WERI-Rb-1 (cell line): Measurements from ENCODE around the gene PRUNE2.

Experiments used
- DNase-seq: peaks from one replicate; pipeline ENCODE4 v3.0.0-alpha.2; 2020
- H3K27ac ChIP-seq: fragments of 250-450 bp; sonication (Bioruptor Pico); 2 replicates; pipeline ENCODE4 v1.5.1; 2020; ENCODE audit warnings: mild to moderate bottlenecking, moderate library complexity
- H3K27me3 ChIP-seq: fragments of 250-450 bp; sonication (Bioruptor Pico); 2 replicates; pipeline ENCODE4 v1.5.1; 2021; ENCODE audit warnings: mild to moderate bottlenecking, low read depth, moderate library complexity; ENCODE audit not compliant: insufficient read depth, severe bottlenecking
- H3K36me3 ChIP-seq: fragments of 250-450 bp; sonication (Bioruptor Pico); 2 replicates; pipeline ENCODE4 v1.5.1; 2020; ENCODE audit warnings: mild to moderate bottlenecking, moderate library complexity
- H3K4me3 ChIP-seq: 2 replicates; pipeline ENCODE4 v1.5.1; 2011; ENCODE audit warnings: low read depth, mild to moderate bottlenecking, control low read depth, low read length
- H3K9me3 ChIP-seq: fragments of 250-450 bp; sonication (Bioruptor Pico); 2 replicates; pipeline ENCODE4 v1.5.1; 2021; ENCODE audit warnings: mild to moderate bottlenecking, moderate library complexity; ENCODE audit not compliant: severe bottlenecking
- CTCF ChIP-seq: IDR thresholded peaks from 2 replicates; pipeline ENCODE4 v1.5.1; 2011; ENCODE audit warnings: low read depth, mild to moderate bottlenecking, control low read depth, inconsistent platforms, low read length

PRUNE2 gene

GRCh38 chr9:76654575-76654974 lies 251.3 kb downstream of the PRUNE2 start:
- no peak for TF ChIP-seq CTCF
- Histone ChIP-seq H3K27ac (no peak overlapping the region), H3K36me3 (no peaks in the 10 kb centered on the region)

DNA sequence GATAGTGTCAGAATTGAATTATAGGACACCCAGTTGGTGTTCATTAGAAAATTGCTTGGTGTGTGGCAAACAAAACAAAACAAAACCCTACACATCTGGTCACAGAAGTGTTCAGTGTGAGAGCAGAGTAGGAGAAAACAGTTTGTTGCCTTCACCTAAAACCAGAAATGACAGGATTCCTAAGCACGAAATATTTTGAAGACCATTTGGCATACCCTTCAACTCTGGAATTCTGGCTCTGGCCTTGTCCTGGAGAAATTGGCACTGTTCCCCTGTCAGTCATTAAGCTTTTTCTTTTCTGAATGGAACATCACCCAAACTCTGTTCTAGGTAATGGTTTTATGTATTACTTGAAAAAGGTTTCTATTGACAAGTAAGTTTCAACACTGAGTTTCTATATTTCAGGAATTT lies 251.9 kb downstream of the PRUNE2 start:
- no peak overlapping the region for H3K27ac ChIP-seq
- no peak for DNase-seq
- TF ChIP-seq CTCF = no peak

More at GRCh38 chr9:76654575-76654974, 251.3 kb downstream of the PRUNE2 start:
- Histone ChIP-seq H3K4me3 (no peak overlapping the region), H3K9me3 (no peaks in the 10 kb centered on the region), H3K27me3 (no peaks in the 10 kb centered on the region)
- no peak for DNase-seq

DNA sequence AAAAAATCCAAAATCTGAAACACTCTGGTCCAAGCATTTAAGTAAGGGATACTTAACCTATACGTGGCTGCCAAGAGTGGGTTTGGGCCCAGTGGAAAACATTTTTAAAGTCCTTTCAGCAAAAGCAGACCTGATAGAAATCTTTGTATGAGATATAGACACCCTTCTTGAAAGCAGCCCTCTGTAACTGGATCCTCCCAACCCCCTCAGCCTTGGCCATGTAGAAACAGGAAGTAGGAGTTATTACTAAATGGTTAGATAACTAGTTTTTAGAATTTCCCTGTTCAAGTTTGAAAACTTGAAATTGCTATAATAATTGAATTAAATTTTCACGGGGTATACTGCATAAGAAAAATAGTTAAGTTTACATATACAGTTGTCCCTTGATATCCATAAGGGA lies 253.0 kb downstream of the PRUNE2 start:
- no peaks in the 10 kb centered on the region for H3K9me3 ChIP-seq
- H3K27ac ChIP-seq = no peak overlapping the region
- DNase-seq = no peak
- no peak for TF ChIP-seq CTCF
- H3K36me3 ChIP-seq = no peaks in the 10 kb centered on the region
- no peaks in the 10 kb centered on the region for H3K27me3 ChIP-seq
- no peak overlapping the region for H3K4me3 ChIP-seq

More for the DNA sequence above, 251.9 kb downstream of the PRUNE2 start:
- Histone ChIP-seq H3K36me3 (no peaks in the 10 kb centered on the region), H3K27me3 (no peaks in the 10 kb centered on the region), H3K9me3 (no peaks in the 10 kb centered on the region), H3K4me3 (no peak overlapping the region)

- Histone ChIP-seq H3K27me3 (no peaks in the 10 kb centered on the region), H3K9me3 (no peaks in the 10 kb centered on the region), H3K36me3 (no peaks in the 10 kb centered on the region), H3K27ac (no peak overlapping the region), H3K4me3 (no peak overlapping the region)
- TF ChIP-seq CTCF = no peak
- DNase-seq = no peak
Observed at GRCh38 chr9:76651119-76651705, 254.7 kb downstream of the PRUNE2 start.

GRCh38 chr9:76650692-76651091 lies 255.2 kb downstream of the PRUNE2 start:
- H3K9me3 ChIP-seq = no peaks in the 10 kb centered on the region
- H3K4me3 ChIP-seq = no peak overlapping the region
- no peaks in the 10 kb centered on the region for H3K27me3 ChIP-seq
- no peak for DNase-seq
- no peaks in the 10 kb centered on the region for H3K36me3 ChIP-seq
- TF ChIP-seq CTCF = no peak
- no peak overlapping the region for H3K27ac ChIP-seq

- no peak for TF ChIP-seq CTCF
- Histone ChIP-seq H3K4me3 (no peak overlapping the region), H3K27me3 (no peaks in the 10 kb centered on the region), H3K9me3 (no peaks in the 10 kb centered on the region), H3K27ac (no peak overlapping the region), H3K36me3 (no peaks in the 10 kb centered on the region)
- no peak for DNase-seq
Observed at GRCh38 chr9:76649894-76650293, 256.0 kb downstream of the PRUNE2 start.
